Astrocyte of the hippocampus (primary cell): Measurements from ENCODE around the gene PTCD2.

ENCODE experiments used
- DNase-seq: peaks from one replicate; pipeline ENCODE4 v3.0.0; 2011; ENCODE audit warnings: low read depth, low spot score

The PTCD2 gene

DNA sequence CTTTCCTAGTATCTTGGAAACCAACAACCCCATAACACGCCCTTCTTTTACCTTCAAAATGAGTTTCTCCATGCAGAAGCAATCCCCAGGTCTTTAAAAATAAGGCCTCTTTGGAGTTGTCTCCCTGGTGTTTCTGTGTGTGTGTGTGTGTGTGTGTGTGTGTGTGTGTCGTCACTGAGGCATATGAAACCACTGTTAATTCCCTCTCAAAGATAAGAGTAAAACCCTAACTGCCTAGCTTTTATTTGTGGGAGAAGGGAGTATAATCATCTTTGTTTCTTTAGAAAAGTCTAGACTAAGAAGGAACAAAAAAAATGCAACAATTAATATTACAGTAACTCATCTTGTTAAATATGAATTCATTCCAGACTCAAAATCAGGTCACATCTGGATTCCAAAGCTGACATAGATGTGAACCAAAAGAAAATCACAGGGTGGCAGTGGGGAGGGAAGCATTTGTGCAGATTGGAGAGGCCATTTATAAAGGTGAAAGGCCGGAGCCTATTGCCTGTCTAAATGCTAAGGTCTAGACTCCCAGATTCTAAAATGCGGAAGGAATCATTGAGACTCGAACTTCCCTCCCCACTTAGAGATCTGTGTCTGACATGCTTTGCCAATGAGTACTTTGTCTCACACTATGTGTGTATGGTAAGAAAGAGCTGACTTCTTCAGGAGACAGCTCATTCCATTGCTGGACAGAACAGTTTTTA is 95.6 kb downstream of the PTCD2 start:
- no peak for DNase-seq

DNA sequence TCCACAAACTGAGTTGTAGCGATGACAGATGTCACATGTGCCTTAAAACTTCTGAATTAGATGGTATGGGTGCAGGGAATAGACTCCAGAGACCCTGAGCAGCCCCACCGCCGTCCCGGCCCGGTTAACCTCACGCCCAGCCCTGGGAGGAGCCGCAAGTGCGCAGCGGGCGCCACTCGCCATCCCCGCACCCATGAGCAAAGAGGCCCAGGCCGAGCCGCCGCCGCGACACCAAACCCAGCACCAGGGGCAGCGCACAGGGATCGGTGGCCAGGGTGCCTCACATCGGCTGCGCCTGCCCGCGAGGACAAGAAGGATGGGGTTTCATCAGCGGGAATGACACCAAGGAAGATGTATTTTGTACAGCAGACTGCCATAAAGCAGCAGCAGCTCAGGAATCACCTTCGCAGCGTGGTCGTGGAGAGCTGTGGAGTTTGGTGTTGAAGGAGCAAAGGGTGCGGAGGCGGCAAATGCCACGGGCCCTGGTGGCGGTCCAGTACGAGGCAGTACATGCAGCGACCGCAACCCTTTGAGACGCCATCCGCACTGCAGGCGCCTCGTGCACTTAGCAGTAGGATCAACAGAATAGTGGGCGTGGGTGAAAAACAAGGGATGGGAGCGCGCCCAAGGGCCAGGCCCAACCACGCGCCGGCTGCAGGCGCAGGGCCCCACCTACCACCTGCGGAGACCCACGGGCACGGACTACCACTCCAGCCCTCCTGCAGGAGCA is 97.3 kb downstream of the PTCD2 start:
- DNase-seq = no peak
